AG10803 (cell line): ENCODE data around the gene TRAT1.

Experiments
- DNase-seq: peaks from one replicate; pipeline ENCODE4 v3.0.0; 2010; ENCODE audit warnings: low read depth
- H3K4me3 ChIP-seq: 2 replicates; pipeline ENCODE4 v1.5.1; 2011; ENCODE audit warnings: mild to moderate bottlenecking, low read length, control low read depth
- TF ChIP-seq, protein P1 (sequence below): conservative IDR thresholded peaks from 2 replicates; pipeline ENCODE4 v1.5.1; 2011; ENCODE audit warnings: mild to moderate bottlenecking, low read length, control low read depth, inconsistent platforms

The TRAT1 gene

DNA sequence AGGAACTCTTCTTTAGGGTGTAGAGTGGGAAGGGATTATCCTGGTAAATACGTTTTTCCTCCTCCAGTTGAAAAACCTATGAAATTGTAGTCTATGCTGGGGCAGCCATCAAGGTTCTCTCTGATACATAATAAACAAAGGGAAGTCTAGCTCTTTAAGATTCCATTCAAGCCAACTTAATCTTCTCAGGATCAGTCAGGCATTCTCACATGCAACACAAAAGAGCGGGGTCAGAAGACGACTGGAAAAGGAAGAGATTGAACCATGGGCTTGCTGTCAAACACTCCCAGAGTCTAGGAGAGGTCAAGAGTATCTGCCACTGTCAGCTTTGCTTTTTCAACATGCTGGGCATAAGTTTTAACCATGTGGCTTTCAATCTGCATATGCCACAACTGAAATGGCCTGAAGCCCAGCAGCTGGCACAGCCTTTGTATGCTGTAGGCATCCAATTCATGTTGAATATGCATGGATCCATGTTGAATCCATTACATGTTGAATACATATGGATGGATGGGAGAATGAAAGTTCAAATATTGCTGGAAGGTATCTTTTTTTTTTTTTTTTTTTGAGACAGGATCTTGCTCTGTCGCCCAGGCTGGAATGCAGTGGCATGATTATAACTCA, 8.5 kb downstream of the TRAT1 start:
- H3K4me3 ChIP-seq = no peak overlapping the region
- DNase-seq = no peak
- TF ChIP-seq, protein P1, sequence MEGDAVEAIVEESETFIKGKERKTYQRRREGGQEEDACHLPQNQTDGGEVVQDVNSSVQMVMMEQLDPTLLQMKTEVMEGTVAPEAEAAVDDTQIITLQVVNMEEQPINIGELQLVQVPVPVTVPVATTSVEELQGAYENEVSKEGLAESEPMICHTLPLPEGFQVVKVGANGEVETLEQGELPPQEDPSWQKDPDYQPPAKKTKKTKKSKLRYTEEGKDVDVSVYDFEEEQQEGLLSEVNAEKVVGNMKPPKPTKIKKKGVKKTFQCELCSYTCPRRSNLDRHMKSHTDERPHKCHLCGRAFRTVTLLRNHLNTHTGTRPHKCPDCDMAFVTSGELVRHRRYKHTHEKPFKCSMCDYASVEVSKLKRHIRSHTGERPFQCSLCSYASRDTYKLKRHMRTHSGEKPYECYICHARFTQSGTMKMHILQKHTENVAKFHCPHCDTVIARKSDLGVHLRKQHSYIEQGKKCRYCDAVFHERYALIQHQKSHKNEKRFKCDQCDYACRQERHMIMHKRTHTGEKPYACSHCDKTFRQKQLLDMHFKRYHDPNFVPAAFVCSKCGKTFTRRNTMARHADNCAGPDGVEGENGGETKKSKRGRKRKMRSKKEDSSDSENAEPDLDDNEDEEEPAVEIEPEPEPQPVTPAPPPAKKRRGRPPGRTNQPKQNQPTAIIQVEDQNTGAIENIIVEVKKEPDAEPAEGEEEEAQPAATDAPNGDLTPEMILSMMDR = no peak

- TF ChIP-seq, protein P1 = no peak
- no peak for DNase-seq
- no peak overlapping the region for H3K4me3 ChIP-seq
Measured at GRCh38 chr3:108833611-108834010, 11.0 kb downstream of the TRAT1 start.

- H3K4me3 ChIP-seq = no peak overlapping the region
- TF ChIP-seq, protein P1 = no peak
- DNase-seq = no peak
Measured at GRCh38 chr3:108834551-108834950, 12.0 kb downstream of the TRAT1 start.

GRCh38 chr3:108835101-108835500, 12.5 kb downstream of the TRAT1 start:
- H3K4me3 ChIP-seq = no peak overlapping the region
- TF ChIP-seq, protein P1 = no peak
- DNase-seq = no peak

DNA sequence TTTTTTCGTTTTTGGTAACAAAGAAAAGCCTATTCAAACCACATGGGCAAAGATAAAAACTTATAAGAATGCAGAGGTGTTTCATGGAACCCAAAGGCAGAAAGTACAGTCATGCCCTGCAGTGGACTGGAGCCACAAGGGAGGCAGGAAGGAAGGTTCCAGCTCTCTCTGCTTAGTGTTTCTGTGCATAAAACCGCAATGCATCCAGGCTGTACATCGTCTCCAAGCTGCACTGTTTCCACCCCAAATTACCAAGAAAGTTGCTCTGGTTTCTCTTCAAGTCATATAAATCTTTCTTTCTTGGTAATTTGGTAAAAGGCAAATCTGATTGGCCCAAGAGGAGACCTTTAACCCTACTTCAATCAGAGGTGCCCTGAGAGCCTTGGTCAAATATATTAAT, 15.8 kb downstream of the TRAT1 start:
- TF ChIP-seq, protein P1 = no peak
- DNase-seq = no peak
- H3K4me3 ChIP-seq = no peak overlapping the region

GRCh38 chr3:108845709-108846293, 23.2 kb downstream of the TRAT1 start:
- H3K4me3 ChIP-seq = no peak overlapping the region
- TF ChIP-seq, protein P1 = no peak
- DNase-seq = no peak

- TF ChIP-seq, protein P1 = no peak
- H3K4me3 ChIP-seq = no peak overlapping the region
- no peak for DNase-seq
Measured at GRCh38 chr3:108847187-108847586, 24.6 kb downstream of the TRAT1 start.
